ENCODE data around the gene FOXK2. TPM values are rescaled to one million over a fixed set of nuclear protein-coding genes. Genes with fewer than 3 reads are reported as not detected.
A peak's percentile ranks its signal among the peaks of the same experiment; 100 is the strongest.

FOXK2 gene
- total RNA-seq, 1 donor from 2014 or later = 64.3 TPM

DNA sequence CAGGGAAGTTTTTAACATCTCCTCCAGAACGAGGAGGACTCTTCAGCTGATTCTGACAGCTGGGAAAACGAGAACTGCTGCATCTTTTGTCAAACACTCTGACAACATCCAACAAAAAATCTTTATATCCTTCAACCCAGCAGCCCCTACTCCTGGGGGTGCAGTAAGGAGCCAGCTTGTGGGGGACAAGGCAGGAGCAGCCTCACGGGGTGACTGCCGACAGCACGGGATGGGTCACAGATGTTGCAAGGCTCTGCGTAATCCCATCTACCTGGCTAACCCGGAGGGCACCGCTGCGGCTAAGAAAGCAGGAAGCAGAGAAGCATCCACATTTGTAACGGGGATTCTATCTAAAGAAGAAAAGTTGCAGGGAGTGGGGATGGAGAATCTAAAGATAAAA lies 100.1 kb downstream of the FOXK2 start:
- H3K27ac Mint-ChIP-seq (ENCODE audit: unreplicated experiment) = no peak overlapping the region
- no peaks in the 10 kb centered on the region for H3K4me1 Mint-ChIP-seq (ENCODE audit: unreplicated experiment)
- H3K27me3 Mint-ChIP-seq (ENCODE audit: unreplicated experiment) = peaks cover 2% of the 10 kb centered on the region
- peaks cover 40% of the 10 kb centered on the region for H3K36me3 Mint-ChIP-seq (ENCODE audit: low read depth, unreplicated experiment)
- H3K4me3 Mint-ChIP-seq (ENCODE audit: unreplicated experiment) = peak overlapping the region; percentile 31
- no peak for TF ChIP-seq CTCF (IDR thresholded peaks at IDR 0.05; ENCODE audit: unreplicated experiment)
- no peaks in the 10 kb centered on the region for H3K9me3 Mint-ChIP-seq (ENCODE audit: unreplicated experiment)
- DNase-seq (ENCODE audit: low spot score) = no peak

DNA sequence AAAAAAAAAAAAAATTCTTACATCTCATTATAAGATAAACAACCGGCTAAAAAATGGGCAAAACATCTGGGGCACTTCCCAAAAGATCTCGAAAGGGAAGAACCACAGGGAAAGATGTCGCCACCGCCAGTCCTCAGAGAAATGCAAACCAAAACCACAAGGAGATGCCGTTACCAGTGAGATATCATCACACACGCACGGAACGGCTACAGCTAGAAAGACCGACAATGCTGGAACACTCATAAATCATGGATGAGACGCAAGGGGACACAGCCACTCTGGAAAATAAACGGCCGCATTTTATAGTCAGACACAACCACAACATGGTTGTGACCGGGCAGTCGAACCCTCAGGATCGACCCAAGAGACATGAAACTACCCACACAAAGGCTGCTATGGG lies 104.2 kb downstream of the FOXK2 start:
- H3K36me3 Mint-ChIP-seq (ENCODE audit: low read depth, unreplicated experiment) = peaks cover 28% of the 10 kb centered on the region
- H3K27me3 Mint-ChIP-seq (ENCODE audit: unreplicated experiment) = no peaks in the 10 kb centered on the region
- no peaks in the 10 kb centered on the region for H3K9me3 Mint-ChIP-seq (ENCODE audit: unreplicated experiment)
- no peak overlapping the region for H3K27ac Mint-ChIP-seq (ENCODE audit: unreplicated experiment)
- H3K4me1 Mint-ChIP-seq (ENCODE audit: unreplicated experiment) = no peaks in the 10 kb centered on the region
- TF ChIP-seq CTCF (IDR thresholded peaks at IDR 0.05; ENCODE audit: unreplicated experiment) = no peak
- H3K4me3 Mint-ChIP-seq (ENCODE audit: unreplicated experiment) = no peak overlapping the region
- DNase-seq (ENCODE audit: low spot score) = no peak

DNA sequence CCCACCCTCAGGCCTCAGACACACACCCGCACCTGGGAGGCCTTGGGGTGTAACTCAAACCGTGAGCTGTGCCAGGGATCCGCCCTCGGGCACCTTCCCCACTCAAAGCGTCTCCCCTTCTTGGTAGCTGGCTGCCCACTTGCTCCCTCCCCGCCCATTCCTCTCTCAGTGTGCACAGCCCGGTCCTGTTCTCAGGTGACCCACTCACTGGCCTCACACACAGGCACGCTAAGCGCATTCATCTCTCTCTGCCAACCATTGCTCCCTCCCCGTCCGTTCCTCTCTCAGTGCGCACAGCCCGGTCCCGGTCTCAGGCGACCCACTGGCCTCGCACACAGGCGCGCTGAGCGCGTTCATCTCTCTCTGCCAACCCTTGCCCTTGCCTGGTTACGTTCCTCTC lies 107.9 kb downstream of the FOXK2 start:
- Mint-ChIP-seq H3K27ac (ENCODE audit: unreplicated experiment) (no peak overlapping the region), H3K27me3 (ENCODE audit: unreplicated experiment) (no peaks in the 10 kb centered on the region), H3K4me3 (ENCODE audit: unreplicated experiment) (no peak overlapping the region), H3K4me1 (ENCODE audit: unreplicated experiment) (no peaks in the 10 kb centered on the region), H3K9me3 (ENCODE audit: unreplicated experiment) (no peaks in the 10 kb centered on the region), H3K36me3 (ENCODE audit: low read depth, unreplicated experiment) (peaks cover 27% of the 10 kb centered on the region)
- DNase-seq (ENCODE audit: low spot score) = no peak
- TF ChIP-seq CTCF (IDR thresholded peaks at IDR 0.05; ENCODE audit: unreplicated experiment) = no peak

DNA sequence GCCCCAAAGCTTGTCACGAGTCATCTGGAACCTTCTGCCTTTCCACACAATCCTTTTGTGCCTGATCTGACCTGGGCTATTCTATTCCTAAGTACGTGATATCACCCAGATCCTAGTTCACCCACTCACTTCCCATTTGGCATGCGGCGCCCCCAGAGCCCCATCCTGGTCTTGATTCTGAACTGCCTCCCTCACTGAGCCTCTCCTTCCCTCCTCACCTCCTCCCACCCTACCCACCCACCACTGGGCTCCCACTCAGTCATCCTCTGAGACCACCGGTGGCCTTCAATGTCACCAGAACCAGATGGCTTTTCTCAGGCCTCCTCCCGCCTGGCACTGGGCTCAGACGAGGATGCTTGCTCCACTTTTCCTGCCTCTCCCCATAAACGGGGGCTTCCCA lies 110.2 kb downstream of the FOXK2 start:
- Mint-ChIP-seq H3K36me3 (ENCODE audit: low read depth, unreplicated experiment) (peaks cover 29% of the 10 kb centered on the region), H3K4me3 (ENCODE audit: unreplicated experiment) (no peak overlapping the region), H3K4me1 (ENCODE audit: unreplicated experiment) (no peaks in the 10 kb centered on the region), H3K27me3 (ENCODE audit: unreplicated experiment) (peaks cover 2% of the 10 kb centered on the region), H3K9me3 (ENCODE audit: unreplicated experiment) (no peaks in the 10 kb centered on the region), H3K27ac (ENCODE audit: unreplicated experiment) (no peak overlapping the region)
- no peak for DNase-seq (ENCODE audit: low spot score)
- TF ChIP-seq CTCF (IDR thresholded peaks at IDR 0.05; ENCODE audit: unreplicated experiment) = no peak

DNA sequence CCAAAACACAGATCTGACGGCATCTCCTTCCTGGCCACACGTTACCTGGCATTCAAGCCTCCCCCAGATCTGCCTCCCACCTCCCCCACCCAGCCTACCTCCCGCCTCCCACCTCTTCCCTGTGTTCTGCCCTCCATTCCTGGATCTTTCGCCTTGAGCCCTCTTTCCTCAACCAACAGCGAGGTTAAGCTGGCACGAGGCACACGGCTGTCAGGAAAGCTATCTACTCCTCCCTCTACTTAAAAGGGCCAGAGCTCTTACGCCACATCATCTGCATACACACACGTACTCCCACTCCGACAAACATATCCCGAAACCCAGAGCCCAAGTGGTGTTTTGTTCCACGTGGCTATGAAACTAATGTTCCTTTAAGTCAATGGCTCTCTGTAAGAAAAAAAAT lies 110.7 kb downstream of the FOXK2 start:
- no peaks in the 10 kb centered on the region for H3K4me1 Mint-ChIP-seq (ENCODE audit: unreplicated experiment)
- H3K27me3 Mint-ChIP-seq (ENCODE audit: unreplicated experiment) = peaks cover 4% of the 10 kb centered on the region
- no peak for TF ChIP-seq CTCF (IDR thresholded peaks at IDR 0.05; ENCODE audit: unreplicated experiment)
- H3K4me3 Mint-ChIP-seq (ENCODE audit: unreplicated experiment) = no peak overlapping the region
- H3K27ac Mint-ChIP-seq (ENCODE audit: unreplicated experiment) = peak overlapping the region; percentile 4
- H3K9me3 Mint-ChIP-seq (ENCODE audit: unreplicated experiment) = no peaks in the 10 kb centered on the region
- peaks cover 29% of the 10 kb centered on the region for H3K36me3 Mint-ChIP-seq (ENCODE audit: low read depth, unreplicated experiment)
- no peak for DNase-seq (ENCODE audit: low spot score)
